Ureter (tissue), 1 donor: ENCODE results near the gene CPTP. TPM values are rescaled to one million over a fixed set of nuclear protein-coding genes. Genes with fewer than 3 reads are reported as not detected.

Experiments
- total RNA-seq: library from RNA; stranded (reverse); gene quantifications from one replicate; pipeline ENCODE4 v1.2.4, GENCODE V29; 2023
- donor health status: DM: yes; HTN: yes; CAD: no.

The CPTP gene
- total RNA-seq, 1 donor from 2014 or later = 21.4 TPM

Other genes starting within 250 kb of the CPTP start
- 29.8 TPM for gene C1orf159, start 208.7 kb upstream of the CPTP start, total RNA-seq
- 2.3 TPM for gene TTLL10, start 150.9 kb upstream of the CPTP start, total RNA-seq
- 3.3 TPM for gene TNFRSF18, start 118.2 kb upstream of the CPTP start, total RNA-seq
- gene TNFRSF4, start 110.6 kb upstream of the CPTP start, total RNA-seq = 2.0 TPM
- gene SDF4, start 92.8 kb upstream of the CPTP start, total RNA-seq = 134 TPM
- gene B3GALT6, start 92.6 kb upstream of the CPTP start, total RNA-seq = 14.8 TPM
- 3.4 TPM for gene C1QTNF12, start 78.1 kb upstream of the CPTP start, total RNA-seq
- gene UBE2J2, start 50.9 kb upstream of the CPTP start, total RNA-seq = 59.8 TPM
- 6.6 TPM for gene SCNN1D, start 44.4 kb upstream of the CPTP start, total RNA-seq
- 77.6 TPM for gene ACAP3, start 16.9 kb upstream of the CPTP start, total RNA-seq
- gene PUSL1, start 16.2 kb upstream of the CPTP start, total RNA-seq = 29.0 TPM
- 132 TPM for gene INTS11, start 142 bp upstream of the CPTP start, total RNA-seq
- 0.42 TPM for gene TAS1R3, start 6.5 kb downstream of the CPTP start, total RNA-seq
- gene DVL1, start 24.6 kb downstream of the CPTP start, total RNA-seq = 52.8 TPM
- gene MXRA8, start 33.8 kb downstream of the CPTP start, total RNA-seq = 41.9 TPM
- gene AURKAIP1, start 50.4 kb downstream of the CPTP start, total RNA-seq = 102 TPM
- gene CCNL2, start 74.5 kb downstream of the CPTP start, total RNA-seq = 259 TPM
- 145 TPM for gene MRPL20, start 82.5 kb downstream of the CPTP start, total RNA-seq
- 40.9 TPM for gene ANKRD65, start 96.5 kb downstream of the CPTP start, total RNA-seq
- 83.3 TPM for gene VWA1, start 110.9 kb downstream of the CPTP start, total RNA-seq
- gene ATAD3C, start 124.9 kb downstream of the CPTP start, total RNA-seq = 8.0 TPM
- gene ATAD3B, start 147.0 kb downstream of the CPTP start, total RNA-seq = 42.6 TPM
- 26.3 TPM for gene ATAD3A, start 187.4 kb downstream of the CPTP start, total RNA-seq
- 2.9 TPM for gene TMEM240, start 215.8 kb downstream of the CPTP start, total RNA-seq